SK-MEL-5 (cell line): Measurements from ENCODE around the gene WAPL. TPM values are rescaled to one million over a fixed set of nuclear protein-coding genes. Genes with fewer than 3 reads are reported as not detected.
A peak's percentile ranks its signal among the peaks of the same experiment; 100 is the strongest.

Experiments used
- DNase-seq: peaks from one replicate; pipeline ENCODE4 v3.0.0-alpha.2; 2016; ENCODE audit warnings: low read depth, low spot score
- in situ Hi-C: cut with HindIII; loops from 2 replicates; pipeline ENCODE4 v1.10.0; 2016; ENCODE audit warnings: low sequenced_read_pairs, high pct_unique_total_duplicates, low pct_unique_long_range_greater_than_20kb
- total RNA-seq: library from RNA; depleted of rRNA; stranded (reverse); fragments of >200 nt; shearing (Covaris generic); gene quantifications from 2 replicates; pipeline ENCODE4 v1.2.3, GENCODE V29; 2014

Gene WAPL
- total RNA-seq, 1 experiment from 2014 or later = 24.5 TPM

GRCh38 chr10:86489960-86490612 is 31.5 kb downstream of the WAPL start:
- in situ Hi-C loops = no loop called here

DNA sequence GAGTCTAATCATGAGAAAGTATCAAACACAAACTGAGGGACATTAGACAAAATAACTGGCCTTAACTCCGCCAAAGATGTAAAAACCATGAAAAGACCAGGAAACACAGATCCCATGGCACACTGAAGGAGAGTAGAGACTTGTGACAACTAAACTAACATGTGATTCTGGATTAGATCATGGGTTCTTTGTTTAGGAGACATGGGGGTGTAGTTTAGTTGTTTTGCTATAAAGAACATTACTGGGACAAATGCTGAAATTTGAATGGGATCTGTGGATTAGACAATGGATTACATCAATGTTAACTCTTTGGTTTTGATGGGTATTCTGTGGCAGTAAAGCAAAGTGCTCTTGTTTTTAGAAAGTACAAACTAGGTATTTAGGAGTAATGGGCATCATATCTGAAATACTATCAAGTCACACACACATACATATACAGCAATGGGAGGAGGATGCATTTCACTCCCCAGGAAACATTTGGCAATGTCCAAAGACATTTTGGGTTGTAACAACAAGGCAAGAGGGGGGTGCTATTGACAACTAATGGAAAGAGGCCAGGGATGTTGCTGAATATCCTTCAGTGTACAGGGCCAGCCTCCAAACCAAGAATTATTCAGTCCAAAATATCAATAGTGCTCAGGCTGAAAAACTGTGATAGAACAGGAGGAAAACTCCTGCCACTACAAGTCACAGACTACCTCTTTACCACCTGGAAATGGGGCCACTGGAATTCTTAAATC is 32.4 kb downstream of the WAPL start:
- in situ Hi-C loops = no loop called here
- DNase-seq = peak; percentile 13

More at GRCh38 chr10:86489960-86490612, 31.5 kb downstream of the WAPL start:
- no peak for DNase-seq

DNA sequence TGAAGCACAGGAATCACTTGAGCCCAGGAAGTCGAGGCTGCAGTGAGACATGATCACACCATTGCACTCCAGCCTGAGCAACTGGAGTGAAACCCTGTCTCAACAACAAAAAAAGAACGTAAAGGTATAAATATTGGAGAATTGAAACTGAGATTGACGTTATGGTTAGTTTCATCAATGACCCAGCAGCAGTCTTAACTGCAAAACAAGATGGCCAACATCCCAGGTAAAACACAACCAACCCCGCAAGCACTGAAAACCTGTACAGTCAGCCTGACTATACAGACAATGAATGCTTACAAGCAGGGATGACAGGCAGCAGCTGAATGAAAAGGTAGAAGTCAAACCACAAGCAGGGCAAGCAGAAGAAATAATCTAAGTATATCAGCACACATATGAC is 34.7 kb downstream of the WAPL start:
- in situ Hi-C loops = no loop called here
- no peak for DNase-seq

DNA sequence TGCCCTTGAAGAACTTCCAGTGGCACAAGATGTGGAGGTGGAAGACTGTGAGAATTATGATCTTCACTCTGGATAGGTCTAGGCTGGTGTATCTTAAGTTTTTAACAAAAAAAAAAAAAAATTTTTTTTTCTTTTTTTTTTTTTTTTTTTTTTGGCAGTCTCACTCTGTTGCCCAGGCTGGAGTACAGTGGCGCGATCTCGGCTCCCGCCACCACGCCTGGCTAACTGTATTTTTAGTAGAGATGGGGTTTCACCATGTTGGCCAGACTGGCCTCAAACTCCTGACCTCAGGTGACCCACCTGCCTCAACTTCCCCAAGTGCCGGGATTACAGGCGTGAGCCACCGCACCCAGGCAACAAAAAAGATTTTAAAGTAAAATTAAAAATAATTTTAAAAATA is 37.9 kb downstream of the WAPL start:
- DNase-seq = no peak
- in situ Hi-C loops = no loop called here

GRCh38 chr10:86481761-86482160 is 39.8 kb downstream of the WAPL start:
- DNase-seq = no peak
- in situ Hi-C loops = no loop called here

- DNase-seq = no peak
- in situ Hi-C loops = no loop called here
These were observed 41.0 kb downstream of the WAPL start for GRCh38 chr10:86480571-86480970.

- in situ Hi-C loops = no loop called here
These were observed 49.5 kb downstream of the WAPL start for GRCh38 chr10:86472061-86472460.

GRCh38 chr10:86461963-86462804 is 59.4 kb downstream of the WAPL start:
- DNase-seq = no peak
- in situ Hi-C loops = no loop called here

More at GRCh38 chr10:86472061-86472460, 49.5 kb downstream of the WAPL start:
- no peak for DNase-seq

DNA sequence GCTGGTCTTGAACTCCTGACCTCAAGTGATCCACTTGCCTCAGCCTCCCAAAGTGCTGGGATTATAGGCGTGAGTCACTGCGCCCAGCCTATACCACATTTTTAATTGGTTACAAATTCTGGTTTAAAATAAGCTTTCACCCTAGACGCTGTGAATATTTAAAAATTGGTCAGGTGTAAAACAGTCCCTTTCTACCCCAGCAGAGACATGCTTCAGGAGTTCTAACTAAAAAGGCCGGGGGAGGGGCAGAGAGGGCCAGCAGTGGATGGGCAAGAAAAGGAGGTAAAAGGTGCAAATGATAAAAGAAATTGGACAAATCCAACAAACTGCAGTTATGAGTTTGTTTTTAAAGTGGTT is 70.0 kb downstream of the WAPL start:
- in situ Hi-C loops = no loop called here

GRCh38 chr10:86450806-86451603 is 70.6 kb downstream of the WAPL start:
- in situ Hi-C loops = no loop called here
- no peak for DNase-seq

More for the DNA sequence above, 70.0 kb downstream of the WAPL start:
- DNase-seq = no peak

- in situ Hi-C loops = no loop called here
- no peak for DNase-seq
These were observed 71.5 kb downstream of the WAPL start for GRCh38 chr10:86449926-86450558.

- in situ Hi-C loops = no loop called here
- no peak for DNase-seq
These were observed 74.2 kb downstream of the WAPL start for GRCh38 chr10:86447432-86447831.

- DNase-seq = no peak
- in situ Hi-C loops = no loop called here
These were observed 74.6 kb downstream of the WAPL start for GRCh38 chr10:86446987-86447386.

GRCh38 chr10:86446440-86446839 is 75.2 kb downstream of the WAPL start:
- in situ Hi-C loops = no loop called here
- no peak for DNase-seq

GRCh38 chr10:86443936-86444335 is 77.7 kb downstream of the WAPL start:
- no peak for DNase-seq
- in situ Hi-C loops = no loop called here

GRCh38 chr10:86443069-86443468 is 78.5 kb downstream of the WAPL start:
- in situ Hi-C loops = no loop called here
- no peak for DNase-seq
